Measurements from ENCODE around the gene GP1BA.

DNA sequence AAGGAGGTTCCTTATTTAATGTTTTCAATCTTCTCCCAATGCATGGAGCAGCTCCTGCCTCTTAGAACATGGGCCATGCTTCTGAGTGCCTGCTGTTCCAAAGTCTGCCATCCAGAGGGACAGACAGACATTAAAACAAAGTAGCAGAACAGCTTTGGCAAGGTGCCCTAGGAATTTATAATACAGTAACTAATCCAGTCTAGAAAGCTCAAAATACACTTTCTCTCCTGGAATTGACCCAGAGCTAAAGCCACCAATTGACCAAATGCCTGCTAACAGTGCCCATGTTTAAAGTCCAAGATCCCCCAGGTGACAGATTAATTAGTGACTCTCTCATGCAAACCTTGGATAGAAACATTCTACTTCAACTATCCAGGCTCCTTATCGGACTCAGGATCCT is 18.1 kb upstream of the GP1BA start:
- no peak for TF ChIP-seq POLR2A (IDR thresholded peaks at IDR 0.05)
- TF ChIP-seq POLR2AphosphoS5 (IDR thresholded peaks at IDR 0.05), result no peak

Data from suprapubic skin (tissue), 4 donors.